BE2C (cell line): ENCODE data around the gene CAMLG.

Experiments
- DNase-seq: peaks from one replicate; pipeline ENCODE4 v3.0.0-alpha.2; 2020
- H3K27me3 ChIP-seq: fragments of 250-450 bp; sonication (Bioruptor Pico); 2 replicates; pipeline ENCODE4 v1.5.1; 2020; ENCODE audit warnings: mild to moderate bottlenecking
- H3K36me3 ChIP-seq: fragments of 250-450 bp; sonication (Bioruptor Pico); 2 replicates; pipeline ENCODE4 v1.5.1; 2020; ENCODE audit warnings: mild to moderate bottlenecking
- H3K4me1 ChIP-seq: fragments of 250-450 bp; sonication (Bioruptor Pico); 2 replicates; pipeline ENCODE4 v1.5.1; 2020
- H3K4me3 ChIP-seq: 2 replicates; pipeline ENCODE4 v1.5.1; 2011; ENCODE audit warnings: low read depth, low read length
- H3K9me3 ChIP-seq: fragments of 250-450 bp; sonication (Bioruptor Pico); 2 replicates; pipeline ENCODE4 v1.5.1; 2020
- CTCF ChIP-seq: IDR thresholded peaks from 2 replicates; pipeline ENCODE4 v1.5.1; 2012; ENCODE audit warnings: mild to moderate bottlenecking, low read depth, low read length

Gene CAMLG

GRCh38 chr5:134791580-134791979 is 53.2 kb downstream of the CAMLG start:
- H3K27me3 ChIP-seq, result no peaks in the 10 kb centered on the region
- no peak for DNase-seq
- H3K4me1 ChIP-seq, result no peaks in the 10 kb centered on the region
- peaks cover 87% of the 10 kb centered on the region for H3K36me3 ChIP-seq
- H3K4me3 ChIP-seq, result no peak overlapping the region
- no peak for TF ChIP-seq CTCF
- no peaks in the 10 kb centered on the region for H3K9me3 ChIP-seq

- no peaks in the 10 kb centered on the region for H3K9me3 ChIP-seq
- H3K27me3 ChIP-seq, result no peaks in the 10 kb centered on the region
- no peak for DNase-seq
- no peak for TF ChIP-seq CTCF
- no peak overlapping the region for H3K4me3 ChIP-seq
- H3K36me3 ChIP-seq, result peaks cover 84% of the 10 kb centered on the region
- H3K4me1 ChIP-seq, result no peaks in the 10 kb centered on the region
These were observed 53.9 kb downstream of the CAMLG start for GRCh38 chr5:134792286-134792685.

GRCh38 chr5:134793111-134793510 is 54.8 kb downstream of the CAMLG start:
- no peak for DNase-seq
- Histone ChIP-seq H3K4me3 (no peak overlapping the region), H3K9me3 (no peaks in the 10 kb centered on the region), H3K4me1 (no peaks in the 10 kb centered on the region), H3K36me3 (peaks cover 87% of the 10 kb centered on the region), H3K27me3 (no peaks in the 10 kb centered on the region)
- TF ChIP-seq CTCF, result no peak

GRCh38 chr5:134794082-134794481 is 55.7 kb downstream of the CAMLG start:
- H3K4me1 ChIP-seq, result no peaks in the 10 kb centered on the region
- no peak for TF ChIP-seq CTCF
- no peak overlapping the region for H3K4me3 ChIP-seq
- no peak for DNase-seq
- H3K36me3 ChIP-seq, result peaks cover 90% of the 10 kb centered on the region
- no peaks in the 10 kb centered on the region for H3K27me3 ChIP-seq
- no peaks in the 10 kb centered on the region for H3K9me3 ChIP-seq

- H3K9me3 ChIP-seq, result no peaks in the 10 kb centered on the region
- no peaks in the 10 kb centered on the region for H3K4me1 ChIP-seq
- H3K36me3 ChIP-seq, result peaks cover 88% of the 10 kb centered on the region
- DNase-seq, result no peak
- H3K4me3 ChIP-seq, result no peak overlapping the region
- H3K27me3 ChIP-seq, result no peaks in the 10 kb centered on the region
- no peak for TF ChIP-seq CTCF
These were observed 56.5 kb downstream of the CAMLG start for GRCh38 chr5:134794819-134795218.

- no peak for DNase-seq
- Histone ChIP-seq H3K4me1 (no peaks in the 10 kb centered on the region), H3K9me3 (no peaks in the 10 kb centered on the region), H3K4me3 (no peak overlapping the region), H3K27me3 (no peaks in the 10 kb centered on the region), H3K36me3 (peaks cover 83% of the 10 kb centered on the region)
- no peak for TF ChIP-seq CTCF
These were observed 60.1 kb downstream of the CAMLG start for GRCh38 chr5:134798468-134798867.
